Activated CD4-positive, alpha-beta T cell treated with anti-CD3 and anti-CD28 coated beads, Interleukin-2, amount 50 U/mL, for 24 hours (primary cell): ENCODE data around the gene ADAMTSL1.

Source experiments
- DNase-seq, 2 donors: peaks; one replicate each; pipeline ENCODE4 v3.0.0-alpha.2; 2020; ENCODE audit warnings: low read depth in 1 of 2, low spot score in 1 of 2

Gene ADAMTSL1

DNA sequence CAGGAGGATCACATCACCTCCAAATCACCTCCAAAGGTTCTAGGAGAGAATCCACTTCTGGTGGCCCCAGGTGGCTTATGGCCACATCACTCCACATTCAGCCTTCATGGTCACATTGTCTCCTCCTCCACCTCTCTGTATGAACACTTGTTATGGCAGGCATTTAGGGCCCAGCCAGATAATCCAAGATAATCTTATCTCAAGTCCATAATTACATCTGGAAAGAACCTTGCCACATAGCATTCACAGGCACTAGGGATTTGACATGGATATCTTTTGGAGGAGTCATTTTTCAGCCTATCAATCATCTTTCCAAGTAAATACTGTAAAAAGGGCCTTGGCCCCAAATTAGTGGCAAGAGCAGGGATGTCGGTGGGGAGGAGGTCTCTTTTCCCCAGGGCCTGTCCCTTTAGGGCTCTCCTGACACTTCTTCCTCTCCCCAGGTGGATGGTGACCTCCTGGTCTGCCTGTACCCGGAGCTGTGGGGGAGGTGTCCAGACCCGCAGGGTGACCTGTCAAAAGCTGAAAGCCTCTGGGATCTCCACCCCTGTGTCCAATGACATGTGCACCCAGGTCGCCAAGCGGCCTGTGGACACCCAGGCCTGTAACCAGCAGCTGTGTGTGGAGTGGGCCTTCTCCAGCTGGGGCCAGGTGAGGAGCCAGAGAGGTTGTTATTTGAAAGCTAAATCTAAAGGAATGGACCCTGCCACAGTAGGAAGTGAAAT lies 418.2 kb downstream of the ADAMTSL1 start:
- no peak for DNase-seq

DNA sequence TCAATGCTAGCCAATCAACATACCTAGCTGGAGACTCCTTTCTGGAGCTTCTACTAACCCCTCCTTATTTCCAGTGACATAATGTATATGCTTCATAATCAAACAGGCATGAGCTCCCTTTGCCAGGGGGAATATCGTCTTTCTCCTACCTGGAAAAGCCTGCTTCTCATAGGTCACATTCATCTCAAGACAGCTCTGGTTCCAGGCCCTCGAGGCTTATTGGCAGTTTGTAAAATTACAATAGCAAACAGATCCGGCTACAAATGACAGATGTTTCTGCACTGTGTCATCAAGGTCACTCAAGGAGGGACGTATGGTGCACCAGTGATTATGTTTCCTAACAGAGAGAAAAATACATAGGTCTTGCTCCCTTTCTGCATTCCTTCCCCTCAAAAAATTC lies 419.1 kb downstream of the ADAMTSL1 start:
- no peak for DNase-seq

DNA sequence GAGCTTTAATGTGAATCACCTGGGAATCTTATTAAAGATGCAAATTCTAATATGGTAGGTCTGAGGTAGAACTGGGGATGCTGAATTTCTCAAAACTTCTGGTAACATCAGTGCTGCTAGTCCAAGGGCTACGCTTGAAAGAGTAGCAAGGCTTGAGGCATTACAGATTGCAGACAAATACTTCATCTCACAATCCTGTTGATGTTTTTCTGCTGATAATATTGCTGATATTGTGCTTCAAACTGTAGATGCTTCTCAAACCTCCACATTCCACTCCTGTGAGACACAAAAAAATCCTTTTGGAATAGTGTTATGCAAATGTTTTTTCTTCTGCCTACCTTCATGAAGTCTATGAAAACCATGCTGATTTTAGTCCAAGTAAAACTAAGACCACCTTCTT lies 419.5 kb downstream of the ADAMTSL1 start:
- DNase-seq, result no peak

DNA sequence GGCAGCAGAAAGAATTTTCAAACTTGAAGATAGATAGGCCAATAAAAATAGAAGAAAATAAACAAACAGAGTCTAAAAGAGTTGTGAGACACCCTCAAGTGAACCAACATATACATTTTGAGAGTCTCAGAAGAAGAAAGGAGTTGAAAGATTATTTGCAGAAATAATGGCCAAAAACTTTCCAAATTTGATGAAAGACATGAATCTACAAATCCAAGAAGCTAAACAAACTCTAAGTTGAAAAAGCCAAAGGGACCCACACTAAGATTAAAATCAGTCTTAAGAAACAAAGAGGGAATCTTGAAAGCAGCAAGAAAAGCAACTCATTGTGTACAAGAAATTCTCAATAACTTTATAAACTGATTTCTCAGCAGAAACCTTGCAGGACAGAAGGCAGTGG lies 422.1 kb downstream of the ADAMTSL1 start:
- no peak for DNase-seq

DNA sequence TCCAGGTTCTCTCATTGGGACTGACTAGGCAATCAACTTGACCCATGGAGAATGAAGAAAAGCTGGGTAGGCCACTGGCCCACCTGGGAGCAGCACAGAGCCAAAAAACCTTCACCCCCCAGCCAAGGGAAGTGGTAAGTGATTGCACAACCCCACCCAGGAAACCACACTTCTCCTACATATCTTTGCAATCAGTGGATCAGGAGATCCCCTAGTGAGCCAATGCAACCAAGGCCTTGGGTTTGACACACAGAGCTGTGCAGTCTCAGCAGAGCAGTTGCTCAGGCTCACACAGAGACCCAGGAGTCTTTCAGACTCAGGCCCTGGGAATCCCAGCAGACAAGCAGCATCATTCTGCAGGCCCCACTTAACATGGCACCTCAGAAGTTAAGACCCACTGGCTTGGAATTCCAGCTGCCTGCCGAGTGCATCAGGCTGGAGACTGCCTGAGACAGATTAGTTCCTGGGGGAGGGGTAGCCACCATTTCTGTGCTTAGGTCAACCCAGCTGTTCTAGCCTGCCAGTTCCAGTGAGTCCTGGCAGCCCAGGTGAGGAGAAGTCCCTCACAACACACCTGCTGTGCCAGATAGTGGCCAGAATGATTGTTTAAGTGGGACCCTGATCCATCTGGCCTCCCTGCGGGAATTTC lies 422.7 kb downstream of the ADAMTSL1 start:
- no peak for DNase-seq

DNA sequence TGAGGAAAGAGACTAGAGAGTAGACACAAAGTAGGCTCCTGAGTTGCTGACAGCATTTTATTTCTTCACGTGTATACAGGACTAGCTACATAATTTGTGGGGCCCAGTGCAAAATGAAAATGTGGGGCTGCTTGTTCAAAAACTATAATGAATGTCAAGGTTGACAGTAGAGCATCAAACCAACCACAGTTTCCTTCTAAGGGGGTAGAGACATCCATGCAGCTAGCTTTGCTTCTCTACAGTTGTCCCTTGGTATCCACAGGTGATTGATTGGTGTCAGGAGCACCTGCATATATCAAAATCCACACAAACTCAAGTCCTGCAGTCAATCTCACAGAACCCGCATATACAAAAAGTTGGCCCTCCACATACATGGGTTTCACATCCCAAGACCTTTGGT lies 429.5 kb downstream of the ADAMTSL1 start:
- DNase-seq, result no peak

DNA sequence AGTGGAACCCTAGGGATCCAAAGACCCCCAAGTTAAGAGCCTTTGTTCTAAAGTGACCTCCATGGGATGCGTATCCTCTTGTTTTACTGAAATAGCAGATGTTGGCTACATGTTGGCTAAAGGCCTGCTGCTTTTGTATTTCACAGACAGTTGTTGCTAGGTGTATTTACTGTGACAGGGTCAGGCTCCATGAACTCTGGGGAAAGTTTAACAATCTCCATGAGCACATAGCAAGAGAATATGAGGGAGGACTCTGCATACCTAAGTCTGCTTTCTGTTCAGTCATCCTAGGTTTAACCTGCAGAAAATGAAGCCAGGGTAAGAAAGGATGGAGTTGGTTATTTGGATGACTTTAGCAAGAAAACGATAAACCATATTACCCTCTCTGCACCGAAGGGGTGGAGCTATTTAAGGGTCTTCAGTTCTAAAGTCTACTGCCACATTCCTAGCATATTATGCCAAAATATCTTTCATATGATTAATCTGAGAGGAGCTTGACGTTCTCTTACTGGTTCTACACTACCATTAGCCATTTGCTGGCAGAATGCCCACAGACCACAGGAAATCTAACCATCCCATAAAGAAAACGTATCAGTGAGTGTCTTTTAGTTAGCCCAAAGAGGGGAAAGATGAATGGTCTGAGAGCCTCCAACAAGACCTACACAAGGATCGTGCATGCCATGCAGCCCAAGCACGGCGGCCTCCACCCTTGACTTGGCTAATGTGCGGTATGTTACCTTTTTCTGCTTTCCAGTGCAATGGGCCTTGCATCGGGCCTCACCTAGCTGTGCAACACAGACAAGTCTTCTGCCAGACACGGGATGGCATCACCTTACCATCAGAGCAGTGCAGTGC lies 431.3 kb downstream of the ADAMTSL1 start:
- DNase-seq, result no peak

DNA sequence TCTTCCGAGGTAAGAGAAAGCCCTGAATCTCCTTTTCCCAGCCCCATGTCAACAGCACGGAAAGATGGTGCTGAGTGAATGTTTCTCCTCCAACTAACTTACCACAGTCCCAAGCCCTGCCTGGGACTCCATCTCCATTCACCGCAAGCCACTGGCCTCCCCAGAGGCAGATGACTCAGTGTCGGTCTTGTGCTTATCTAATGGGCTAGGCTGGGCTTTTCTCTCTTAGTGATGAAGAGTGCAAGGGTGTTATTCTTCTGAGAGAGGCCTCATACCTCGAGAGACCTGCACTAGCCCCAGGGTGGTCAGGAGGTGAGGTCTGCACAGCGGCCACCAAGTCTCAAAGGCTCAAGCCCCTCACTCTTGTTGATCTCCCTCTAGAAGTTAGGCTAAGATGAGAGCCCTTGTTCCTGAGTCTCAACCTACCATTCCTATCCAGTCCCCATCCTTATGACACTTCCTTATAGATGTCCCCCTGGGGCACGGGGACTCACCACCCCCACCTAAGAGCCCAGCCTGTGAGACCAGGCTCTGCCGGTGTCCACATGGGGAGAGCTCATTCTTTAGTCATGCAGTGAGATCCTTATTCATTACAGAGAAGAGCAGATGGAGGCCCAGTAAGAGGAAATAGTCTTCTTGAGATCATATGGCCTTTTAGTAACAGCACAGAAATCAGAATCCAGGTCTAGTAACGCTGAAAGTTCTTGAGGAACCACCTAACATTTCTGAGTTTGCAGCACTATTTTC lies 432.1 kb downstream of the ADAMTSL1 start:
- DNase-seq, result no peak

DNA sequence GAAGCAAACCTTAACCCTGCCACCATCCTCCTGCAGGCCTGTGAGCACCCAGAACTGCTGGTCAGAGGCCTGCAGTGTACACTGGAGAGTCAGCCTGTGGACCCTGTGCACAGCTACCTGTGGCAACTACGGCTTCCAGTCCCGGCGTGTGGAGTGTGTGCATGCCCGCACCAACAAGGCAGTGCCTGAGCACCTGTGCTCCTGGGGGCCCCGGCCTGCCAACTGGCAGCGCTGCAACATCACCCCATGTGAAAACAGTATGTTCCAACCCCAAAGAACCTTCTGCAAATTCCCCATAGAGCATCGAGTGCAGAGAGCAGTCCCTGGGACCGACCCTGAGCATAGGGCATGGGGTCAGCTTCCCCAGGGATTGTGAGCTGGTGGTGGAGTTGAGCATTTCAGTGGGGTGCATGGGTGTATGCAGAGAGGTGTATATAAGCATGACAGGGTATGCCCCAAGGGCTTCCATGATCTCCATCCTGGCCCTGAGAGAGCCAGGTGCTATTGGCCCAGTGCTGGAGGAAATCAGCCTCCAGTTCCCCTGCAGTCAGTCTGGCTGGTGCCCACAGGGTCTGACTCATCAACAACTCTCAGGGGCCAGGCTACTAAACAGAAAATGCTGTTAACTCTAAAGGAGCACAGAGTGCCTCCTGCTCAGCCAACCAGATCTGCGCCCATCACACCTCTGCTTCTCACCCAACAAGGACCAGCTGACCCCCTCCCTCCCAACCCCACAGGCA lies 432.9 kb downstream of the ADAMTSL1 start:
- no peak for DNase-seq

DNA sequence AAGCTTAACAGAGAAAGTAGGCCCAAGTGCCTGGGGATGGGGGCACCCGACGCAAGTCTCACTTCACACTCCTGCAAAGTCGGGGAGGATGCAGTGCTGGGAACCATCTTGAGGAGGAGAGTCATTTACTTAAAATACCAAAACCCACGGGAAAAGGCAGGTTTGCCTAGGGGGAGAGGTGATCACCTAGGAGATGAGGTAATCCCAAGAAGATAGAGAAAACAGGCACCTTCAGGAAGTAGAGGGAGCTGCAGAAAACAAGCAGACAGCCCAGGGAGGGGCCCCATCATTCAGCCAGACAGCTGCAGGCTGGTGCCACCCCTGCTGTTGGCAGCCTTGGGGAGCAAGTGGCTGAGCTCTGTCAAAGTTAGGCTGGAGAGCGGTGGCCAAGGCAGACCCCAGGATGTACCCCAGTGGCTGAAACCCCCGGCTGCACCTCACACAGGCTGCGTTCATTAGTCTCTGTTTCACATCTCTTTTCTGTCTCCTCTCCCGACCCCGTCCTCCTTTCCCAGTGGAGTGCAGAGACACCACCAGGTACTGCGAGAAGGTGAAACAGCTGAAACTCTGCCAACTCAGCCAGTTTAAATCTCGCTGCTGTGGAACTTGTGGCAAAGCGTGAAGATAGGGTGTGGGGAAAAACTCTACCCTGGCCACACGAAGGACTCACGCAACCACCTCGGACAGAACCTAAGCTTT lies 434.1 kb downstream of the ADAMTSL1 start:
- no peak for DNase-seq

DNA sequence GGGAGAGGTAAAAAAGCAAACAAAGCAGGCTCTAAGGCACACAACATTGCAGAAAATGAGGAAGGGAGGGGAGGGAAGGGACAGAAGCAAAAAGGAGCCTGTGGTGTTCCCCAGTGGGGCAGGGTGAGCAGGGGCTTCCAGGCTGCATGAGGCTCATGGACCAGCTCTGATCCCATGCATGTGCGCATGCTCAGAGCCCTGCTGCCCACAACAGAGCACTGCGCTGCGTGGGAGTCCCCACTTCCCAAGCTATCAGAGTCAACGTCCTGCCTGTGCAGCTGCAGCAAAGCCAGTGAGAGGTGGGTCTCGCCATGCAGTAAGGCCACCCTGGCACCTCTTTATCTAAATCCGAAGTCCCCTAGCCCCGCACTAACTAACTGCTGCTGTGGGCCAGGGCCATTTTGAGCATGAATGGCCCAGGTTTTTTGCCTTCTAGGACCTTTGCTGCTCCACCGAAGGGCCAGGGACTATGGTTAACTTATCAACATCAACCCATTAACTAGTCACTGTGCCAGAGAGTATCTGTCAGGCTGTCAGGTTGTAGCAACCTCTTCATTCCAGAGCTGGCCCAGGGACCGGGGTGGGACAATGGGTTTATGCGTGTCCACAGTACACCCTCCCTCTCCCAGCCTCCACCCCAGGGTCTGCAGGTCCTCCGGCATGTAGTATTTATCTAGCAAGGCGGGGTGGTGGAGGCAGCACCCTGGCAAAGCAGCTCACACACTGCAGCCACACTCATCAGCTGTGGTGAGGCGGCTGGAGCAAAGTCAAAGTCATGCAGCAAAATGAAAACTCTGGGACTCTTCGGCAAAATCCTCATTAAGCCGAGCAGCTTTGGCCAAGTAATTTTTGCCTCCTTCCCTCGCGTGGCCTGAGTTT lies 435.4 kb downstream of the ADAMTSL1 start:
- DNase-seq, result no peak

DNA sequence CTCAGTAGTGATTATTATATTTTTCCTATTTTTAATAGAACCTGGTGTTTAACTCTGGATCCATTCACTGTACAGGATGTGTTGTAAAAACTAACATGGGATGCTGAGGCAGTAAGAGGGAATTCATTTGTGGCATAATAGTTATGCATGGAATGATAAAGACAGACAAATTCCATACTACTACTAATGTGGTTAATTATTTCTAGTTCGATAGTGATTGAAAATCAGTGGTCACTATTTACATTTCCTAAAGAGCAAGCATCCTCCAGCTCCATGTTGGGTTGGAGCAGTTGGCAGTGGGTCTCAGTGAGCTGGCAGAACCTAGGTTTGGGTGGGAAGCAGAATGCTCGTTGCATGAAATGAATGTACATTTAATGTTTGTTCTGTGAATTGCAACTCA lies 436.5 kb downstream of the ADAMTSL1 start:
- DNase-seq, result no peak

DNA sequence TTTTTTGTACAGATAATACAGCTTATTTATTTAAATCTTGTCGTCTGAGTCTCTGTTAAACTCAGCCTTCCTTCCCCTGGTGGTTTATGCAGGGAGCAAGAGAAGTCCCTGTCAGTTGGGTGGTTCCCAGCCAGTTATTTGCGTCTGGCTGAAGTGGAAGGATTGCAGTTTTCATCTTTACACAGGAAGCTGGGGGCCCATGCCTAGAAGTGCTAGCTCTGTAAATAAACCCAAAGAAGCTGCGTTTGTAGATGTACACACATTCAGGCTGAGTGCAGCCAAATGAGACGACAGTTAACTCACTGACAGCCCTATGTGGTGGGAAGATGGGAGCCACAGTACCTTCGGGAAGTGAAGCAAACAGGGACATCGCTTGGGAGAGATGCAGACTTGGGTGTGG lies 437.0 kb downstream of the ADAMTSL1 start:
- DNase-seq, result no peak

DNA sequence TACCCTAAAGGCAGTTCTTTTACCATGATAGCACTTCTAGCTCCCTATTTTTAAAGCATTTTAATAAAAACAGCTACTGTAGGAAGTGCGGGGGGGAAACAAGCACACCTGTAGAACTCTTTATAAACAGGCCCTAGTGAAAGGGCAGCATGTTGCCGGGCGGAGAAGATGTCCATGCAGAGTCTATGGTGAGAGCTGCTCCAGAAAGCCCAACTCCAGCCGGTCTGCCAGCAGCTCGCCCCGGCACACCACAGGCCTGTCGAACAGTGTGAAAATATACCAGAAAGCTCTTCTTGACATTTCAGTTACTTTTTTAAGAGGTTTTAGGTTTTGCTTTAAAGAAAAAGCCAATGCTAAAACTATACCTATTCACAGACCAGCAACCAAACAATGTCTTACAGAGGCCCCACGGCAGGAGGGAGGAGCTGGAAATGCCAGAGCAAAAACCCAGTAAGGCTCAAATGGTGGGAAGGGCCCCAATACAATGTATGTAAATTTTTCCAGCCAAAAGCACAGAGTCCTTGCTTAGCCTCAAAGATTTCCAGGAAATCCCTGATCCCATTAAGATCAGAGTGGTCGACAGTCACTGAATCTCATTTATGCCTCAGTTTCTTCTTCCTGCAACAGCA lies 437.9 kb downstream of the ADAMTSL1 start:
- DNase-seq, result no peak

DNA sequence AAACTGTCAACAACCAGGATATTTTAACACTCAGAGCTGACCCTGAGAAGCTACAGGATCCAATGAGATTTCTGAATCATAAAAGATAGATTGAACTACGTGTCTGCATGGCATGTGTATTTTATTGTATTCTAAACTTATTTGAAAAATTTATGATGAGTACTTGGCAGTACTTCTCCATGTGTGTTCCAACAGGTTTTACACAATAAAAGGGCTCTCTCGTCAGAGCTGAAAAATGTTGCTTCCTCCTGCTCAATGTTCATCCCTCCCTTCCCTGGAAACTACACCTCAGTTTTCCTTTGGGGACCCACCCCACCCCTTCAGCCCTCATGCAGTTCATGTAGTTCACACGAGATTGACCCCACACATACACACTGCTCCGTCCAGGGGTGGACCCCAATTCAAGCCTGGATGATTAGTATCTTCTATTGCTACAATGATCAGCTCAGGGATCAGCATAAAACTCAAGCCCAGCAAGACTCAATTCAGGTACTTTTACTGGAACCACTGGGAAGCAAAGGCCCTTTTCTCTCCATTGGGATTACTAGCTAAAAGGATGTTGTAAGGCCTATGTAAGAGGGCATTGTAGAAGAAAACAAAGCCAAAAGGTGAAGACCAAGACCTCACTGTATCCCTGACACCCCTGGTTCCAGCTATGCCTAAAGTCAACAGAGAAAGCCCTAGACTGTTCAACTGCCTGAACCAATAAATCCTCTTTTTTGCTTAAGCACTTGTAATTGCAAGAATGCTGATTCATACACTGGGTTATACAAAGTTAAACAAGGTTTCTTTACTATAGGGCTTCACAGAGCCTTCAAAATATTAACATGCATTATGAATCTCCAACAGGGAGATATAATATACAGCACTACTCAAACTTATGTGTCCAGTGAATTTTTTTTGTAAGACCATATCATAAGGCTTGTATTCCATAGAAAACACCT lies 446.5 kb downstream of the ADAMTSL1 start:
- DNase-seq, result no peak

DNA sequence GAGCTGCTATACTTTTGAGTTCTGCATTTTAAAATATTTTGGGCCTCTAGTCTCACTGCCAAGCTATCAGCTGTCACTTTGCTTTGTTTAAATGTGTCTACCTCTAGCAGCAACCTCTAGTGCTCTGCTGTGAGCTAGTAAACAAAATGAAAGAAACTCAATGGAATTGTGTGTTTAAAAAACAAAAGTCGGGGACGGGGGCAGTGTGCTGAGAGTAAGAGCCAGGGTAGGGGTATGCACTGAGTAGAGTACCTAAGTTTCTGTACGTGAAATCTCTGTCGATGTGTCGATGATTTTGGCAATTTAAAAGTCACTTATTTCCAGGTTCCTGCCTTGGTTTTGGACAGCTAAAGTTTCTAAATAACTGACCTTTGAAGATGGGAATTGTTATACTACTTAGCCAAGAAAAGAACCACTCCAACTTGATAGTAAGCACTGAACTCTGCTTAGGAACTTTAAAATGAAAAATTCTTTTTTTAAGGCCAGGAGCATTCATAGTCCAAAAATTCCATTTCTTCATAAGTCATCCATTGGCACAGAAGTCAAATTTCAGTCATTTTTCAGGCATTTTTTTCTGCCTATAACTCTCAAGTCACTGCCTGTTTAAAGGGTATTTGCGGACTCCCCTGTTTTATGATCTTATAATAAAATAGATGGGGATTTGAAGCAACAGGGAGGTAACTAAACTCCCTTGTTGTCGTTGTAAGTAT lies 447.6 kb downstream of the ADAMTSL1 start:
- no peak for DNase-seq
